Thyroid gland (tissue), 4 donors: ENCODE measurements around the gene MARCHF9.

Experiments
- POLR2A ChIP-seq, 2 donors: fragments of 450-650 bp; IDR thresholded peaks; one replicate each; pipeline ENCODE4 v1.6.1; 2017; ENCODE audit warnings: antibody characterized with exemption in 2 of 2, mild to moderate bottlenecking in 2 of 2, moderate library complexity in 1 of 2
- TF ChIP-seq, protein P1 (sequence below), 6 experiments: fragments of 200-600 bp in 3 of 6; fragments of 450-650 bp in 3 of 6; sonication (generic) in 3 of 6; IDR thresholded peaks; one replicate each; pipeline ENCODE4 v1.5.1; 2016 to 2019; ENCODE audit warnings: antibody characterized with exemption in 6 of 6, mild to moderate bottlenecking in 2 of 6, inconsistent platforms in 1 of 6, moderate library complexity in 1 of 6

DNA sequence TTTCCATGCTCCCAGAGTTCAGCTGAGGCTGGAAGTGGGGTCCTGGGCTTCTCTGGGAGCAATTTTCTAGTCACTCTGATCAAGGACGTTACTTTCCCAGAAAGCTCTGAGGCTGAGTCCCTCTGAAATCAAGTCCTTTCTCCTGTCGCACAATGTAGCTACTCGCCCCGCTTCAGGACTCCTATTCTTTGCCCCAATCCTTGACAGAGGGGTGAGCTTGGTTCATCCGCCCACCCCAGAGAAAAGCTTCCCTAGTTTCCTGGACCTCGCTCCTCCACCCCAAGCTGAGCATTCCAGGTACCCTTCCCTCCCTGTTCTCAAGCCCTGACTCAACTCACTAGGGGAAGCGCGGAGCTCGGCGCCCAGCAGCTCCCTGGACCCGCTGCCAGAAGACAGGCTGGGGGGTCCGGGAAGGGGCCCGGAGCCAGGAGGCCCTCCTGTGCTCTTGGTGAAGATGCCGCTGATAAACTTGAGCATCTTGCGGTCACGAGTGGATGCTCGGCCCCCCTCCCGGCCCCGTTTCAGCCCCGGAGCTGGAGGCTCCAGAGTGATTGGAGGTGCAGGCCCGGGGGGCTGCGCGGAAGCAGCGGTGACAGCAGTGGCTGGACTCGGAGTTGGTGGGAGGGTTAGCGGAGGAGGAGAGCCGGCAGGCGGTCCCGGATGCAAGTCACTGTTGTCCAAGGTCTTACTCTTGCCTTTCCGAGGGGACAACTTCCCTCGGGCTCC lies 18.0 kb upstream of the MARCHF9 start:
- TF ChIP-seq, protein P1, sequence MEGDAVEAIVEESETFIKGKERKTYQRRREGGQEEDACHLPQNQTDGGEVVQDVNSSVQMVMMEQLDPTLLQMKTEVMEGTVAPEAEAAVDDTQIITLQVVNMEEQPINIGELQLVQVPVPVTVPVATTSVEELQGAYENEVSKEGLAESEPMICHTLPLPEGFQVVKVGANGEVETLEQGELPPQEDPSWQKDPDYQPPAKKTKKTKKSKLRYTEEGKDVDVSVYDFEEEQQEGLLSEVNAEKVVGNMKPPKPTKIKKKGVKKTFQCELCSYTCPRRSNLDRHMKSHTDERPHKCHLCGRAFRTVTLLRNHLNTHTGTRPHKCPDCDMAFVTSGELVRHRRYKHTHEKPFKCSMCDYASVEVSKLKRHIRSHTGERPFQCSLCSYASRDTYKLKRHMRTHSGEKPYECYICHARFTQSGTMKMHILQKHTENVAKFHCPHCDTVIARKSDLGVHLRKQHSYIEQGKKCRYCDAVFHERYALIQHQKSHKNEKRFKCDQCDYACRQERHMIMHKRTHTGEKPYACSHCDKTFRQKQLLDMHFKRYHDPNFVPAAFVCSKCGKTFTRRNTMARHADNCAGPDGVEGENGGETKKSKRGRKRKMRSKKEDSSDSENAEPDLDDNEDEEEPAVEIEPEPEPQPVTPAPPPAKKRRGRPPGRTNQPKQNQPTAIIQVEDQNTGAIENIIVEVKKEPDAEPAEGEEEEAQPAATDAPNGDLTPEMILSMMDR (IDR thresholded peaks at IDR 0.05), result no peak
- no peak for TF ChIP-seq POLR2A (IDR thresholded peaks at IDR 0.05)
